ENCODE measurements around the gene TEX35. TPM values are rescaled to one million over a fixed set of nuclear protein-coding genes. Genes with fewer than 3 reads are reported as not detected.

The TEX35 gene
- total RNA-seq, 1 experiment from 2014 or later = not detected

- DNase-seq (ENCODE audit: low read depth, low spot score) (no peak), ATAC-seq (no peak)
- Histone ChIP-seq H3K4me2 (ENCODE audit: low read length) (no peak overlapping the region), H3K9me2 (ENCODE audit: insufficient read depth) (no peaks in the 10 kb centered on the region), H3K9ac (ENCODE audit: low read length) (no peak overlapping the region), H3K79me2 (ENCODE audit: insufficient read depth, low read length) (no peaks in the 10 kb centered on the region), H3K4me1 (ENCODE audit: control insufficient read depth in 1 of 2, insufficient read depth in 2 of 2, low read length in 2 of 2) (no peaks in the 10 kb centered on the region), H3K4me3 (replicated peaks in 1 of 2; ENCODE audit: low read depth in 1 of 2, low read length in 2 of 2) (no peak overlapping the region), H2AFZ (ENCODE audit: low read depth, low read length, poor library complexity, severe bottlenecking) (no peak overlapping the region), H3K36me3 (ENCODE audit: control insufficient read depth in 1 of 2, insufficient read depth in 2 of 2, low read length in 2 of 2) (no peaks in the 10 kb centered on the region), H4K20me1 (ENCODE audit: insufficient read depth) (no peaks in the 10 kb centered on the region), H3K27me3 (ENCODE audit: insufficient read depth, low read length) (no peaks in the 10 kb centered on the region), H3K27ac (ENCODE audit: low read depth, low read length) (no peak overlapping the region), H3K9me3 (ENCODE audit: control insufficient read depth in 1 of 2, insufficient read depth in 1 of 2, low read depth in 1 of 2, low read length in 2 of 2) (no peaks in the 10 kb centered on the region)
- RAD21 ChIA-PET (ENCODE audit: low non-redundant PET in 1 of 2, low total read pairs in 2 of 2, uncharacterized antibody in 2 of 2, unreplicated experiment in 2 of 2) = no interaction called here
- intact Hi-C loops (cut with micrococcal nuclease) = no loop called here
- CTCF ChIA-PET = no interaction called here
- POLR2A ChIA-PET = no interaction called here
- no peak for TF ChIP-seq MAX (IDR thresholded peaks at IDR 0.05)
- TF ChIP-seq ELF1 (IDR thresholded peaks at IDR 0.05; ENCODE audit: borderline replicate concordance, low read depth) = no peak
- no TSS peak for BruUV-seq (replicated peaks)
These were observed 38.4 kb downstream of the TEX35 start for GRCh38 chr1:178551307-178551706.

DNA sequence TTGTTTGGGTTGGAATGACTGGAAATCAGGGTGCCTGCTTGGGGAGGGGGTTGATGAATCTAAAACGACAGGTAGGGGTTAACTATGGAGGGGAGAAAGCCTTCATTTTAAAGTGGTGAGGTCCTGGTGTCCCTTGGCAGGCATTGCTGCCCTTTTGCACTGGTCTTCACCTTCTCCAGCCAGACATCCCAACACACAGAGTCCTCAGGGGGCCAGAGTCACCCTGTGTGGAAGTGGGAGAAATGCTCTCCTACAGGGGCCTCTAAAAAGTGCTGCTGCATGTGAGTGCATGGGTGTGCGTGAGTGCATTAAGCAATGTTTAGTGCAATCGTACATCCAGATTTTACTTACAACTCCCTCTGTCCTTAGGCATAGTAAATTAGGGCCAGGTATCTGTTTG, 39.0 kb downstream of the TEX35 start:
- ChIA-PET CTCF (no interaction called here), RAD21 (ENCODE audit: low non-redundant PET in 1 of 2, low total read pairs in 2 of 2, uncharacterized antibody in 2 of 2, unreplicated experiment in 2 of 2) (no interaction called here), POLR2A (no interaction called here)
- no peak overlapping the region for H3K4me2 ChIP-seq (ENCODE audit: low read length)
- no peak for TF ChIP-seq CBX3 (IDR thresholded peaks at IDR 0.05; ENCODE audit: low read depth)
- TF ChIP-seq JUND (IDR thresholded peaks at IDR 0.05) = no peak
- TF ChIP-seq SRF (IDR thresholded peaks at IDR 0.05; ENCODE audit: low read depth) = no peak
- no peak for TF ChIP-seq TCF7L2 (IDR thresholded peaks at IDR 0.05; ENCODE audit: borderline replicate concordance, extremely low read depth, insufficient read depth, insufficient read length)
- TF ChIP-seq EZH2phosphoT487 (IDR thresholded peaks at IDR 0.05; ENCODE audit: borderline replicate concordance) = no peak
- no peak for TF ChIP-seq MAX (IDR thresholded peaks at IDR 0.05)
- TF ChIP-seq EZH2 (IDR thresholded peaks at IDR 0.05) = no peak
- TF ChIP-seq EGR1 (IDR thresholded peaks at IDR 0.05; ENCODE audit: low read depth) = no peak
- no peak for TF ChIP-seq SP1 (IDR thresholded peaks at IDR 0.05; ENCODE audit: low read depth)
- TF ChIP-seq ZBTB33 (IDR thresholded peaks at IDR 0.05; ENCODE audit: extremely low read depth, insufficient replicate concordance, low read length) = no peak
- TF ChIP-seq SIN3A (IDR thresholded peaks at IDR 0.05; ENCODE audit: low read depth) = no peak
- TF ChIP-seq ZFX (IDR thresholded peaks at IDR 0.05) = no peak
- TF ChIP-seq REST (IDR thresholded peaks at IDR 0.05; ENCODE audit: low read depth) = no peak
- TF ChIP-seq ZNF274 (IDR thresholded peaks at IDR 0.05; ENCODE audit: low read depth, low read length) = no peak
- H3K79me2 ChIP-seq (ENCODE audit: insufficient read depth, low read length) = no peaks in the 10 kb centered on the region
- H3K4me3 ChIP-seq (replicated peaks in 1 of 2; ENCODE audit: low read depth in 1 of 2, low read length in 2 of 2) = no peak overlapping the region
- H3K9me3 ChIP-seq (ENCODE audit: control insufficient read depth in 1 of 2, insufficient read depth in 1 of 2, low read depth in 1 of 2, low read length in 2 of 2) = no peaks in the 10 kb centered on the region
- H3K9ac ChIP-seq (ENCODE audit: low read length) = no peak overlapping the region
- H3K27ac ChIP-seq (ENCODE audit: low read depth, low read length) = no peak overlapping the region
- no peaks in the 10 kb centered on the region for H3K9me2 ChIP-seq (ENCODE audit: insufficient read depth)
- no peak for ATAC-seq
- no peak overlapping the region for H2AFZ ChIP-seq (ENCODE audit: low read depth, low read length, poor library complexity, severe bottlenecking)
- no TSS peak for BruUV-seq (replicated peaks)
- DNase-seq (ENCODE audit: low read depth, low spot score) = no peak
- H3K36me3 ChIP-seq (ENCODE audit: control insufficient read depth in 1 of 2, insufficient read depth in 2 of 2, low read length in 2 of 2) = no peaks in the 10 kb centered on the region
- H3K27me3 ChIP-seq (ENCODE audit: insufficient read depth, low read length) = no peaks in the 10 kb centered on the region
- intact Hi-C loops (cut with micrococcal nuclease) = no loop called here
- no peaks in the 10 kb centered on the region for H4K20me1 ChIP-seq (ENCODE audit: insufficient read depth)
- H3K4me1 ChIP-seq (ENCODE audit: control insufficient read depth in 1 of 2, insufficient read depth in 2 of 2, low read length in 2 of 2) = no peaks in the 10 kb centered on the region
